HG03064 (cell line): Measurements from ENCODE around the gene NR2F1.
"Not testable (repeated sequence)": the region's sequence is repeated elsewhere in the genome, so short reads cannot be mapped to it uniquely, and the experiment has no call there.

Source experiments
- ATAC-seq: cut with Tn5 transposase; IDR thresholded peaks from one replicate; pipeline ENCODE4 v1.9.1; 2021; ENCODE audit warnings: low read depth; ENCODE audit not compliant: unreplicated experiment

Gene NR2F1

DNA sequence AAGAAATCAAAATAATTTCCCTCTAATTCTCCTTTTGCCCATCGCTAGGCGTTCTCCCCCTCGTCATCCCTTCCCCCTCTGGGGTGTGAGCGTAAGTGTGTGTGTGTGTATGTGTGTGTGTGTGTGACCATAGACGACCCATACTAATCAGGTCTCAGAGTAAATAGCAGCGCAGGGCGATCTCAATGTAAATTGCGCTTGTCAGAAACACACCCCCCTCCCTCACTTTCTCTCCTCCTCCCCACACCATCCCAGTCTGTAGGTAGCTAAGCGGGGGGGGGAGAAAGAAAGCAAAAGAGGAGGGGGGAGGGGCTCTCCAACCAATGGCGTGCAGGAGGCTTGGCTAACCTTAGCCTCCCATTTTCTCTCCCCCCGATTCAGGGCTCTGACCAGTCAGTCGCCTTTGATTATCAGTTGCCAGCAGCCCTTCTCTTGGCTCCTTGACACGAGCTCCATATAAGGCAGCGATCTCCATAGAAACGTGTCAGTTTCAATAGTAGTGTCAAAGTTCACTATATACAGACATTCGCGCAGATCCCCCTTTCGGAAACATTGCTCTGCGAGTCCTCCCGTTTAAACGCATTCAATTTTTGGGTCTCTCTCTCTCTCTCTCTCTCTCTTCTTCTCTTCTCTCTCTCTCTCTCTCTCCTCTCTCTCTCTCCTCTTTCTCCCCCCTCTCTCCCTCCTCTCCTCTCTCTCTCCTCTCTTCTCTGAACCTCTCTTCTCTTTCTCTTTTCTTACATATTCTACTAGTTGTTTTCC, at the start of gene NR2F1:
Gene NR2F1 (plus strand): TSS at position 546 of the 762 bp plus-strand sequence. CDS start 1,802 bp downstream, outside the sequence.
- ATAC-seq: no peak

DNA sequence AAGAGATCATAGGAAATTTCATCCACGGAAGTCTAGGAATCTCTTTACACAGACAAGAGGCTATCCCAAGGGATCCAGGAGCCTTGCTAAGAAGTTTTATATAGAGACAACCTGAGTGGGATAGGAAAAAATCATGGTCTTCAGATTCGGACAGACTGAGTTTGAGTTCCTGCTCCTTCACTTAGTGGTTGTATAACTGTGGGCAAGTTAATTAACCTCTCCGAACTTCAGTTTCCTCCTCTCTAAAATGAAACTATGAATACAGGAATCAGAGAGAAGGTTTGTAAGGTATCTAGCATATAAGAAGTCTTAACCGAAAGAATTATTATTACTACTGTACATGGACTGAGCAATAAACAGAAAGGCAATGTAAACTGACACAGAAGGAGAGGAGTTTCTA, 37.1 kb upstream of the NR2F1 start:
- no peak for ATAC-seq

DNA sequence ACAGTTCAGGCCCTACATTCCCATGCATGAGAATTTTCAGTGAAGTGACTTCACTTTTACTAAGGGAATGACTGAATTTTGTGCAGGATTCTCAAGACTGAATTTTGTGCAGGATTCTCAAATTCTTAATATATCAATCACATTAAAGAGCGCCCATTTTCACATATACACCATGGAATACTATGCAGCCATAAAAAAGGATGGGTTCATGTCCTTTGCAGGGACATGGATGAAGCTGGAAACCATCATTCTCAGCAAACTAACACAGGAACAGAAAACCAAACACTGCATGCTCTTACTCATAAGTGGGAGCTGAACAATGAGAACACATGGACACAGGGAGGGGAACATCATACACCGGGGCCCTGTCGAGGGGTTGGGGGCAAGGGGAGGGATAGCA, 33.4 kb upstream of the NR2F1 start:
- ATAC-seq: not testable (repeated sequence)

DNA sequence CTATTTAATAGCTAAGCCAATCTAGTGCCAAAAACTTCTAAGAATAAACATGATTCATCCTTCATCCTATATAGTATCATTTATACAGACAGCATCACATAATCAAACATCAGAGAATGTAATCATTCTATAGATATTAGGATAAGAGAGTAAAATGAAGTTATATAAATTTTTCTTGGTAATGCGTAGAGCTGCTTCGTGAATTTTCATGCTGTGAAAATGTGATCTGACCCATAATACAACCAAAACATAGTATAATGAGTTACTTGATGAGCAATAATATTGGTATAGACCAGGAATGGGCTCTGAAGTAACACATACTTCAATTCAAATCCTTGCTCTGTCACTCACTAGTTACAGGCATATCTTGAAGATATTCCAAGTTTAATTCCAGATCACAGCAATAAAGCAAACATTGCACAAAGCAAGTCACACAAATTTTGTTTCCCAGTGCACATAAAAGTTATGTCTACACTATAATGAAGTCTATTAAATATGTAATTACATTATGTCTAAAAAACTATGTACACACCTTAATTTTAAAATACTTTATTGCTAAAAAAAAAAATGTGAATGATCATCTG, 25.9 kb upstream of the NR2F1 start:
- no peak for ATAC-seq

DNA sequence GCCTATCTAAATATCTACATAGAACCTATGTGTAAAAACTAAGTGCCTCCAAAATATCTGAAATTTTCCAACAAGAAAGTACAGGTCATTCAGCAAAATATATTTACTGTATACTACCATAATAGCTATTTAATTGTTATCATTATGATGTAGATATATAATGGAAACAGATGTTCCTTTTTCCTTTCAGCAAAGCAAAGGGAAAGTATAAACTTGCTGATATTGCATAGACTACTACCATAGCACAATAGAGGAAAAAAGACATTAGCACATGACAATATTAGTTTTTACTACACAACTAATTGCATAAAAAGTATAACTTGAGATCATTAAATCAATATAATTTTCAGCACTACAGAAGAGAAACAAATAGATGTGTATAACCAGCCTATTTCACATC, 16.9 kb upstream of the NR2F1 start:
- no peak for ATAC-seq

DNA sequence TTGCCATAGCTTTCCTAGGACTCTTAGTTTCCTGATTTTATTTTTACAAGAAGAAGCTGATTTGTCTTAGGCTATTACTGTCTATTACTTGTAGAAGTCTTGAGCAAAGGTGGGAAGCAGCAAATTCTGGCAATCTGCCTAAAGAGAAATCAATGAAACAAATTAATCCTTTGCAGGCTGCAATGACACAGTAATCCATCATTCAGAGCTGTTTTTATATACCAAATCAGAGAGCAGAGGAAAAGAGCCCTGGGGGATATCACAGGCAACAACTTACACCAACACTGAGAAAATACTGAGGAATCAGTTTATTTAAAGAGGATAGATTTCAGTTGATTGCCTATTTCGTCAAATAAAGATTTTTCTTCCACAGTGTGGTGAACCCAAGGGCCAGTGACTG, 15.6 kb upstream of the NR2F1 start:
- ATAC-seq: no peak

DNA sequence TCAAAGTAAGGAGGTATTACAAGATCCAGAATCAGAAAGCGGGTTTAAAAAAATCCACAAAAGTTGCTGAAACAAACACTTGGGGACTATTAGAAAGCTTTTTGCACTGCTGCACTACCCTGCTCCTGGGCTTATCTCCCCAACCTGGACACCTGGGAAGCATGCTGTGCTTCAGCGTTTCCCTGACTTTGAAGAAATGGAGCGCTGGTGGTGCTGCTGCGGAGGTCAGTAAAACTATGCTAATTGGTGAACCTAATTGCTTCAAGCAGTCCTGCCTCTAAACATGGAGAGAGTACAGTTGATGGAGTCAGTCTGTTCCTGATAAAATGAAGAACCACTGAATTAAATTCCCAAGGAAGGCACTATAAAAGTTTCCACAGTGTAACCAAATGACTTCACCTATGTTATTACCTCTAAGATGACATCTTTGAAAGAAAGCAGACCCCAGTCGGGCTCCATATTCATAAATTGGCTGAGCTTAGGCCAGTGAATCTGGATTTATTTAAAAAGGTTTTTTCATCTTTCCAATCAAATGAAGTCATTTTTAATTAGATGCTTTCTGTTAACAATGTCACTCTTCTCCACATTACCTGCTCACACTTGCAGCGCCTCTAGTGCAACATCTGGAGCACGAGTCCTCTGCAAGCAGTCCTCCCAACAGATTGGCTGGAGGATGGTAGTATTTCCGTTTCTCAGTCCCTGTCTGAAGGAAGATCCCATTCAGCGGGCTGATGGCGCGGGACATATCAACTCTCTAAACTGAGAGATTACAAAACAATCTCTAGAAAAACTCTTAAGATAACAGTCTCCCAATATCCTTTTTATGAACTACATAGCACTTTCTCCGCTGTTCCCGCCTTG, 13.5 kb upstream of the NR2F1 start:
- no peak for ATAC-seq

DNA sequence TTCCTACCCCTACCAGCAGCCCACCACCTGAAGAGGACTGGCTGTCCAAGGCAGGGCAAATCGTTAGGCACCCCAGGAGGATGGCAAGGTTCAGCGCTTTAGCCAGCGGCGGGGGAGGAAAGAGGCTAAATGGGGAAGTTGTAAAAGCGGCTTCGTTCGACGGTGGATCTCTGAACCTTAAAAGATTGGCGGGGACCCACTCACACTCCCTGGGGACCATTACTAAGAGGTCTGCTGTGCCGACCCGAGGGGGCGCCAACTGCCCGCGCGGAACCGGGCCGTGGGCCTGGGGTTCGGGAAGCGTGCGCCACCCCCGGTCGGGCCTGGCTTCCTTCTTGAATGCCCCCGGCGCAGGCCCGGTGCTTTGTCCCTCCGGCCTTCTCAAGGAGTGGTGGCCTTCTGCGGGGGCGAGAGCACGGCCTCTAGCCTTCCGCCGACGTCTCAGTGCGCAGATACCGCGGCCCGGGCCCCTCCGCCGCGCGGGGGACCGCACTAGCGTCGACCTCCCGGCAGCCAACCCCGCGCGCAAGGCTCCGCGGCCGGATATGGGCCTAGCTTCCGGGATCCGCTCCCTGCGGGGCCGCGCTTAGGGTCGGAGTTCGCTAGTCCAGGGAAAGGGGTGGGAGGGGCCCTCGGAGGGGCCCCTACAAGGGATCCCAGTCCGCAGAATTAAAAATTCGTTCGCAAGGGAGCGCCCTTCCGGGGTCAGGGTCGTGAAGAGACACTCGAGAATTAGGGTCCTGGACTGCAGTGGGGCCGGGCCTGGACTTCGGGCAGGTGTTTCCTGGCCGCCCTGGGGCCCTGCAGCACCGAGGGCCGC, 12.5 kb upstream of the NR2F1 start:
- no peak for ATAC-seq

DNA sequence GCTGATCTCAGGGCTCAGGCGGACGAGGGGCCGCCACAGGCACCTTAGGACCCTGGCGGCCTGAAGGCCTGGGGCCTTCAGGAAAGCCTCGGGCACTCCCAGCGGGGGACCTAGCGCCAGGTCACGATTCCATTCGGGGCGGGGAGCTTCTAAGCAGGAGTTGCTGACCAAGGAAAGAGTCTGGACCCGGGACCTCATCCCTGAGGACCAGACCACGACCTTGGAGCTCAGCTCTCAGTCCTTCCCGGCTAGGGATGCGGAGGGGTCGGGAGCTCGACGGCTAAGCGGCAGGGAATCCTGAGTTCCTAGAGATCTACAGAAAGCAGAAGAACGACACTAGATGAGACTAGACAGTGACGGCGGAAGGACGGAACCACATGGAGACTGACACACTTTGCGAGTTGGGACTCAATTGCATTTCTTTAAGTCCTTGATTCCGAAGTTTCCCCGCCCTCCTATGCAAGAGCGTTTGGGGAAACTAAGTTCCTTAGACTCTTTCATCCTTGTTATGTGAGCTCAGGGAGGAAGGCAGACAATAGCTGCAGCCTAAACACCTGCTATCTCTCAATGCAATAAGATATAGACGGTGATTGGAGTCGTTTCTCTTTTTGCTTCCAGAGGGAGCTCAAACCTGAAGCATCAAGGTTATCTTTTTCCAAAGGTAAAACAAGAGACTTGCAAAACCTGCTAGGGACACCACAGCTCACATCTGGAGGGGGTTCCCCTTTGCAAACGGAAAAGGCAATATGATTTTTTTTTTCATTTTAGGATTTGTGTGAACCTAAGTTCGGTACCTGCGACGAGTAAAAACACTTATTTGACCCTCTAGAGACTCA, 11.7 kb upstream of the NR2F1 start:
- ATAC-seq: no peak

DNA sequence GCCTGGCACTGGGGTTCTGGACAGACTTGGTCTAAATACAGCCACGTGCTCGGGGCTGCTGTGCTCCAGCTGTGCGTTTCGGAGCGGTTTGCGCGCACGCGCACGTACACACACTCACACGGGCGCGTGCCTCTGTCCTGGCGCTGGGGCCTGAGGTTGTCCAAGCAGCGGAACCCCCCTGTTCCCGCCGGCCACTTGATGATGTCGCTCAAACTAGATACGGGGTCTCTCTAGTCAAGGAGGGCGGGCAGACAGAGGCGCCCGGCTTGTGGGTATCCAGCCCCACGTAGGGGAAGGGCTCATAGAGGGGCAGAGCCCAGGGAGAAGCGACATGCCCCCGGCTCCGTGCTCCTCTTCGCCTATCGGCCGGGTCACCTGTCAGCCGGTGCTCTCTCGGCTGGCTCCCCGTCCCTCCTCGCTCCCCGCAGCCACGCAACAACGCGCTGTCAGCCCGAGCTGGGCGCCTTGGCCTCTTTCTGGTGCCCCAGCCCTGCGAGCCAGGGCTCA, 10.9 kb upstream of the NR2F1 start:
- ATAC-seq: no peak

DNA sequence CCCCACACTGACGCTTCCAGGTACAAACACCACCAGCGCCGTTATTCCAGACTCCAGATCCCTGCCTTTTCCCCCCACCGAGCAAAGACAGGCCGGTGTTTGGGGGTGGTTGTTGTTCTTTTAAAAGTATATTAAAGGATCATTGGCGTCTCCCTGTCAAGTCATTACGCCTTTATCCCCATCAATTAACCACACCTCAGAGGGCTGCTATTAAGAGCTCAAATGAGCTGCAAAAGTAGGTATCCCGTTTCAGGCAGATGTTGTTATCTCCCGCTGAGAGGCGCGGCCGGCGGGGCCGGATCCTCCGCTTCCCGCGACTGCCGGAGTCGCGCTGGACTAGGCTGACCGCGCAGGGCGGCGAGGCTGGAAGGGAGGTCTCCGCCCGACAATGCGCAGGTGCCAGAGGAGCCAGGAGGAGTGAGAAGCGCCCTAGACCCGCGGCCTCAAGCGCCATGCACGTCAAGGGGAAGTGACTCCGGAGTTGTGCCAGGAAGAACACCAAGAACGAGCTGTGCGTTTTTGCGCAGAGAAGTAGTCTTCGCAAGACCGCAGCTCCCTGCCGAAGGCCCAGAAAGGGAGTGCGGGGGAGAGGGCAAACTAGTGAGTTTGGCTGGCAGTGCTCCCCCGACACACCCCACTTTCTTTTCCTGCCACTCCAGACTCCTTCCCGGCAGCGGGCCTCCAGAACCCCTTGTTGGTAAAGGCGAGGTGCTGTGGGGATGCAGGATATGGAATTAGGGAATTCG, 10.2 kb upstream of the NR2F1 start:
- no peak for ATAC-seq

DNA sequence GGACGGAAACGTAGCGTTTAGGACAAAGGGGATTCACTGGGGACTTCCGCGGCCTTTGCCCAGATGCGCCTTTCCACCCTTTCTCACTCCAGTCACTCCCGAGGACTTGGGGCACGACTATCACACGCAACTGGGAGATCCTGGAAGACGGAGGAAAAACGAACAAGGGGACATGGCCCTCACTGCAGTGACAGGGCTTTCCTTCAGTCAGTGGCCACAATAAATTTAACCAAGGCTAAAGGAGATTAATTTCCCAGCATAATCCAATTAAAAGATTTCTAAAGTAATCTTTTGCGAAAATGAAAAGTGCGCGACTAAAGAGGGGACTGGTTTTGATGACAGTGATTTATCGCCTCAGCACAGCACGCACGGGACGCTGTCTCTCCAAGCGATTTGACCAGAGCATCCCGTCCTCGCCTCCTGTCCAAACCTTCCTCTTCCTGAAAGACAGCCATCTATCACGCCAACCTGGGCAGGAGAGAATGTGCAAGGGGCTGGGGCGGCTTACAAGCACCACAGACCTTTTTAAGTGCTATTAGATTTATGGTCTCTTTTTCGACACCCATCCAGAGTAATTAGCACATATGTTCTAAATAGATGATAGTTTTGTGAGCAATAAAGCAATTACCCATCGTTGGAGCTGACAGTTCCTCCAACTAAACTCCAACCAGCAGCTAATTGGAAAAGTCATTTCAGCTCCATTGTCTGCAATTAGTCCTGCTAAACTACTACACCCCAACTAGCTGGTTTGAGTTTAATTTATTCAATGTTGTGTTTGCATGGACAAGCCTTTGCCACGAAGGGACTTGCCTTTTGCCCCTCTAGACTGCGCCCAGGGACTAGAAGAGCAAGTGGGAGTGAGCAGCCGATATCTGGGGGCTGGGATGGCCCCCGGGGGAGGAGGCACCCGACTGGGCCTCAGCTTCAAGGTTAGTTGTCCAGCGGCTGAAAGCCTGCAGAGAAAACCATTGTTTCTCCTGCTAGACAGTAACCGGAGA, 9.4 kb upstream of the NR2F1 start:
- no peak for ATAC-seq

DNA sequence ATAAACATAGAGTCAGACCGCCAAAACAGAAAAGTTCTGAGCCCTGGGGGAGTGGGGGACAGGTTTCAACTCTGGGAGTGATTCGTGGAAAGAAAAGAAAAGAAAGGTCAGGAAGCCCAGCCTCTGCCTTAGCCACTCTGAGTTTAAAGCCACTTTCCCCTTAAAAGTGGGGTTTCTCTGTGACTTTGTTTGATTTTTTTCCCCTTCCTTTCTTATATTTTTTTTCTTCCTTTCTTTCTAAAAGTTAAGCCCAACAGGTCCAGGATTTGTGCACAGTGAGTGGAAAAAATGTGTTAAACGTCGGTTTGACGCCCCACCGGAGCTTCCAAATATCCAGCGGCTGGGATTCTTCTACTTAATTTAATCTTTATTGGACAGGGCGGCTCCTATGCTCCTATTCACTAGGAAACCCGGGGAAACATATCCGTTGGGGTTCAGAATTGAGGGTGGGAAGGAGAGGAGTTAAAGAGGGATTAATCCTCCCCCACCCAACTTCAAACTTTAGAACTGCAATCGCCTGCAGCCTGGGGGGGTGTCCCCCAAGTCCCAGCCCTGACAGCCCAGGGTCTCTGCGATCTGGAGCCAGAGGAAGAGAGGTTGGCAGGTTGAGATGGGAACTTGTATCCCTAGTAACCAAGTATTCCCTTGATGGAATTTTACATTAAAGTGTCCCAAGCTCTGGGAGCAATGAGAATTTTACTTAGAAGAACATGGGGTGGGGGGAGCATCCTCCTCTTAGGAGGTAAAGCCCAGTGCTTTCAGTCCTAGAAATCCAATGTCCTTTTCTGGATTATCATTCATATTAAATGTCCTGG, 8.3 kb upstream of the NR2F1 start:
- no peak for ATAC-seq

DNA sequence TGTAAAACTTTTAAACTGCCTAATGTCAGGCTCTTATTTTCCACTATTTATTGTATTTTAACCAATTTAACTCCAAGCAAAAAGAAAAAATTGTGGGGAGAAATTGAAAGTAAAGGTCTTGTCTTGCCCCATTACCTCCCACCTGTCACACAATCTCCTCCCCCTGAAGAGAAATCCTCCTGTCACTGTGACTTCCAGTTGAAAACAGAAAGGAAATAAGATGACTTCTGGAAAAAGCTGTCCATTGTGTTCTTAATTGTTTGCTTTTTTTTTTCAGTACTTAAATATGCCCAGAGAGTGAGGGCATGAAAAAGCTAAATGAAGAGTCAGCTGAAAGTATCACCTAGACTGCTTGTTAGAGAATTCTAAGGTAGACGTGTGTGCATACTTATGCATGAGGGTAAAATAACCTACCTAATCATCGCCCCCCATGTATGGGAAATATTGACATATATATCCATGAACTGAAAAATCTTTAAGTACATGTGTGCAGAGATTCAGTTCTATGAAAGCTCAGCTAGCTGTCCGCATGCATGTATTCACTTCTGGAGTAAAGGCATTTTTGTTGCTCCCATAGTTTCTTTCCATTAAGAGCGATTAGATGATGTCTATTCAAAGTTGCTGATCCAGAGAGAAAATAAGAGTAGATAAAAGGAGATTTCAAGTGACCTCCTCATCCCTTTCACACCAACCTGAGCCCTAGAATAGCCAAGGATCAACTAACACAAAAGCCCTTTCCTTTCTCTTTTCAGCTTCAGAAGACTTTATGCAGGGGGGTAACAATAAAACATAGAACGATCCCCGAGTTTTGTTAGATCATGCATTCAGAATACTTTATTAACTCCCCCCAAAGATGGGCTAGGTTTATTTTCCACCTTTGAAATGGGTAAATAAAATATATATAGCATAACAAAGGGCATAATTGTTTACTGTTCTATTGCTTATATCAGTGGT, 7.3 kb upstream of the NR2F1 start:
- ATAC-seq: no peak

DNA sequence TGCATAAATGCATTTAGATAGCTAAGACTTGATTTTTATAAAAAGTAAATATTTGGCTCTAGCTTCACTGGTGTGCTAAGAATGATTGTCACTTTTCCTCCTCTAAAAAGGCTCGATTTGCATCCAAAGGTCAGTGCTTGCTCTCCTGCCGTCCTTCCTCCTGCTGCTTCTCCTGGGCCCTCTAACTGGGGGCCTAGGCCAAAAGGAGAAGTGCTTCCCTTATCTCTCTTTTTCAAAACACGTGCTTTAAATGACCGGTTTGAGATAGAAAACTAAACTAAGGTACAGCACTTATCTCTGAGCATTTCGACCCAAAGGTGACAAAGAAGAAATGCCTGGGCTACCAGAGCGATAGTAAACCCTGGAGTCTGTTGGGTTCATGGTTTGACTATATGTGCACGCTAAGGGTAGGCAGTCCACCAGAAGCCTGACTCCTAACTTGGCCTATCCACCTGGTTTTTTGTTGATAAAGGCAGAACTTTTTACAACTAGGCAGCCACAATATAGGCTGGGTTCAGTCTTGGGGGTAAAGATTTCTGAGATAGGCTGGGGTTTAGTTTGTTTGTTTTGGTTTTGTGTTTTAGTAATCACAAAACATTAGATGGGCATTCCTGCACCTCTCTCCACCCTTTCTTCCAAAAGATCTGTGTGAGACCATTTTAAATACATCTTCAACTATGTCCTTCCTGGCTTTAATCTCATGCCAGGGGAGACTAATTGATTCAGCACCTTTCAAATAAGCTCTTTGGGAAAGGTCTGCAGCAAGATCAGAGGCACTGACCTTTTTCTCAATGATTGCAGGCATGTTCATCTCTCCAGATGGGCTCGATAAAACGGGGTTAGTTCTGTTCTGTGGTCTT, 5.8 kb upstream of the NR2F1 start:
- no peak for ATAC-seq
